Fibroblast of skin of right quadriceps (primary cell): ENCODE measurements around the gene RACK1.
A peak's percentile ranks its signal among the peaks of the same experiment; 100 is the strongest.

ENCODE experiments used
- DNase-seq: peaks from one replicate; pipeline ENCODE4 v3.0.0-alpha.2; 2013

The RACK1 gene

DNA sequence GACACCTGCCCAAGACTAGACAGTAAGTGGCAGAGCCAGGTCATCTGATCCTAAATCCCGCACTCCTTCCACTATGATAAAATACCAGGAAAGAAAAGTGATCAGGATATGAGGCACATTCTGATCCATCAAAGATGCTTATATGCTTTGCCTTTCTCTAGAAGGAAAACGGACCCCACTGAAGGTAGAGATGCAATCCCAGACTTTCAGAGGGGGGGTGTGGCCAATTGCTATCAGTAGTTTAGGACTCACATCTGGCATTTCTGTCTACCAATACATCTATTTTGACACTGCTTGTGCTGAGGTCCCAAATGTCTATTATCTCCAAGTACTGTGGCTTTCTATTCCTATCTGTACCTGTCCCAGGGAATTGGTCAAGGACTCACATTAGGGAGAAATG, 15.6 kb upstream of the RACK1 start:
- DNase-seq = no peak

DNA sequence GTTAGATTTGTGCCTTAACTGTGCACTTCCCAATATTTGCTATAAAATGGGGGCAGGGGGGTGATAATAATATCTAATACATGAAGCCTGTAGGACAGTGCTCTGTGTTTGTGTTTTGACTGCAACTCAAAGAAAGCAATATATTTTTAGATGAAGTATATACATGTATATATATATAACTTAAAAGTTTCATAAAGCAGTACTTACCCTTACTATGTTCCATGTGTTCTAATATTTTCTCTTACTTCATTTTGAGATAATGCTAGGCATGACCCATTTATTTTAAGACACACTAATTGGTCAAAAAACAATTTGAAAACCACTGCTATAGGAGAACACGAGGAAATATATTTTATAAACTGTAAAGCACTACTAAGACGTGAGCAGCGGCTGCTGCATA, 14.9 kb upstream of the RACK1 start:
- no peak for DNase-seq

DNA sequence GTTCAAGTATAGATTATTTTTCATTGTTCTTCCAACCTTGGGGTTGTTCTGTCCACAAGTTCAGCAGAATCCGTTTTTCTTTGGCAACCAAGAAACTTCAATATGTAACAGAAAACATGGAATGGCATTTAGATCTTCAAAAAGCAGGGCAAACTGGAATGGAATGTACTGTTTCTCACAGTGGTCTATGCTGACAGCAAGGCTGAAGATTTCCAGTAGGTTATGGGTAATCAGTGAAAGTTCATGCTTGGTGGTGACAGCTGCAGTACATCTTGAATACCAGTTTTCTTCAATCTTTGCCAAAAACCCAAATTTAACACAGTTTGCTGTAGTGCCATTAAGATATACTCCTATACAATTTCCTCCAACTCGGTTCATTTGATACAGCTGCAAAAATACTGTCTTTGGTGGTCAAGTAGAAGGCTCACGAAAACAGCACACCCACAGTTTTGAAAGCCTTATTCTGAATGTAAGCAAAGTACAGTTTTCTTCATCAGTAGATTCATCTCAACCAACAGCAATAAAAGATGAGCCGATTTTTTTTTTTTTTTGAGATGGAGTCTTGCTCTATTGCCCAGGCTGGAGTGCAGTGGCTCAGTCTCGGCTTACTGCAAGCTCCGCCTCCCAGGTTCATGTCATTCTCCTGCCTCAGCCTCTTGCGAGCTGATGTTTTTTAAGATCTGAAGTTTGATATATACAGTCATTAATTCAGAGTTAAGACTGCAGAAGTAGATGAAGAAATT, 12.3 kb upstream of the RACK1 start:
- DNase-seq = no peak

- DNase-seq = no peak
Observed at GRCh38 chr5:181255276-181255675, 11.6 kb upstream of the RACK1 start.

- DNase-seq = no peak
Observed at GRCh38 chr5:181248277-181248676, 4.6 kb upstream of the RACK1 start.

GRCh38 chr5:181246276-181247049, 2.8 kb upstream of the RACK1 start:
- peak; percentile 88 for DNase-seq

GRCh38 chr5:181245427-181246275, 1.9 kb upstream of the RACK1 start:
- no peak for DNase-seq

GRCh38 chr5:181243018-181243563, 615 bp downstream of the RACK1 start:
- no peak for DNase-seq

GRCh38 chr5:181242031-181242451, 1.7 kb downstream of the RACK1 start:
- no peak for DNase-seq

DNA sequence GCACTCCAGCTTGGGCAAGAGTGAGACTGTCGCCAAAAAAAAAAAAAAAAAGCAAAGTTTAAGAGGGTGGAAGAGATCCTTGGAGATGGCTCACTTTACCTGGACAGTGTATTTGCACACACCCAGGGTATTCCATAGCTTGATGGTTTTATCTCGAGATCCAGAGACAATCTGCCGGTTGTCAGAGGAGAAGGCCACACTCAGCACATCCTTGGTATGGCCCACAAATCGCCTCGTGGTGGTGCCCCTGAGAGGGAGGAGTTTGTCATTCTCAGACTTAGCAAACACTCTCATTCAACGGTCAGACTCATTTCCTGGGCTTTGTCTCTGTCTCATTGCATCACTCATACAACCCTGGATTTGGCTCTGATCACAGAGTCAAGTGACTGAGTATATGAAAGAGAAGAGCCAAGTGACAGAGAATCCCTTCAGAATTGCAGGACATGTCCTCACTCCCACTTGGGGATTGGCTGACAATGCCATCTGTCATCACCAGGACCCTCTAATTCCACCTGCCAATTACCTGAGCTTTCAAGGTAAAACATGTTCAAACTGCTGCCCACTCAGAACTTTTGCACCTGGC, 2.2 kb downstream of the RACK1 start:
- DNase-seq = peak; percentile 76

DNA sequence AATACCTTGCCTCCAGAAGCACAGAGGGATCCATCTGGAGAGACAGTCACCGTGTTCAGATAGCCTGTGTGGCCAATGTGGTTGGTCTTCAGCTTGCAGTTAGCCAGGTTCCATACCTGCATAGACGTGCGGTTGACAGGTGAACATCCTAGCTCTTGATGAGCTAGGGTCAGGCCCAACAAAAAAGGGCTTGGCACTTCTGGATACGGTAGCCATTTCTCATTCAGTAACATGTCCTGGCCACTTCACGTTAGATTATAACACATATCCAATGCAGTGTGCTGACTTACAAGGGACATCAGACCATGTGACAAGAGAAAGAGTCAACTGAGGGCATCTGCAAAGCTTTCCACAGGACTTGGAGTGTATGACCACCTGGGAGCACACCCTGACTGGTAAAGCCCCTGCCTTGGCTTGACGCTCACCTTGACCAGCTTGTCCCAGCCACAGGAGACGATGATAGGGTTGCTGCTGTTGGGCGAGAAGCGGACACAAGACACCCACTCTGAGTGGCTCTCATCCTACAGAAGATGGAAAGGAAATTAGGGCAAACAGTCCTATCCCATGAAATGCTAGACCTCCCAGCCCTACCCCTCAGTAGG, 4.5 kb downstream of the RACK1 start:
- no peak for DNase-seq

- DNase-seq = no peak
Observed at GRCh38 chr5:181237729-181238385, 5.8 kb downstream of the RACK1 start.

DNA sequence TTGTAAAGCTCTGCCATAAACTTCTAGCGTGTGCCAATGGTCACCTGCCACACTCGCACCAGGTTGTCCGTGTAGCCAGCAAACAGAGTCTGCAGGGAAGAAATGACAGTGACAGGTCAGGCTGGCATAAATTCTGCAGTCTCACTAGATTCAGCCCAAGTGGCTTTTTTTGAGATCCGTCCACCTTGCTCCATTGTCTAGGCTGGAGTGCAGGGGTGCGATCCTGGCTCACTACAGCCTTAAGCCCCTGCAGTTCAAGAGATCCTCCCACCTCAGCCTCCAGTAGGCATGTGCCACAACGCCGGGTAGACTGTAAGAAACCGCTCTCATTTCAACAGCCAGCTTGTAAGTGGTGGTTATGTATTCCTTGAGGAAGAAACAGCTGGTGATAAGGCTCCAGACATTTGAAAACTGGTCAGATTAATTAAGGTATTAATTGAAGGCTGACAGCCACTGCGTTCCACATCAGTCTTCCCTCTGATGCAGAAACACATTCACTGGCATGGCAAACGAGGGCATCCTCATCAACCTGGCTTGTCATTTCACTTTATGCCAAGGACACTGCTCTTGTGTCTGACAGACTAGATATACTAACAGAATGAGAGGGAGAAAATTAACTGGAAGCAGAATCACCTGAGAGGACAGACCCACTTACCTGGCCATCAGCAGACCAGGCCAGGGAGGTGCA, 6.6 kb downstream of the RACK1 start:
- no peak for DNase-seq

- DNase-seq = no peak
Observed at GRCh38 chr5:181236471-181236870, 7.2 kb downstream of the RACK1 start.

DNA sequence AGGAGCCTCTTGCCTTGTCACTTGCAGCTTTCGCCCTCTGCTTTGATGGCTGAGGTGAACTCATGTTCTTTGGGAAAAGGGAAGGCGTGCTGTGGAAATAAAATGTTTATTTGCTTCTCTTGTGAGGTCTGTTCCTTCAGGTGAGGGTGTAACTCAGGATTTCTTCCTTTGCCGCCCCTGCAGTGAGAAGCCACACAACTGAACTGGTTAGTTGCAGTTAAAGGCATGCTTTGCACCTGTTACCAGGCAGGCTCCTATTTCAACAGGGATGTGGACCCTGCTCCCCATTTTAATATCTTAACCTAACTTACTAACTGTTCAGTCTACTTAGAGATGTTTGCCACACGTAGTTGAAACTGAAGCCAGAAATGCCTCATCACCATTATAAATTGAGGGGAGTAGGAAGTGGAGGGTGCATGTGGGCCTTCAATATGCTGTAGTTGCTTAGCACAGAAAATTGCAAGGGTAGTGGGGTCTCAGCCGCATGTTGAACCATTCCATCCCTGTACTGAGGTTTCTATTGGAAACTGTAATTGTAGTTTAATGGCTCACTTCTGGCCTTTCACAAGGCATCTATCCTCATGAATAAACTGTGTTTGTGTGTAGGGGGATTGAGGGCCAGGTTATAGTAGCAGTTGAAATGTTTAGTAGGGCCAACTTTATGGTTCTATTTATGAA, 7.9 kb downstream of the RACK1 start:
- DNase-seq = no peak

GRCh38 chr5:181235323-181235688, 8.4 kb downstream of the RACK1 start:
- DNase-seq = peak; percentile 29

DNA sequence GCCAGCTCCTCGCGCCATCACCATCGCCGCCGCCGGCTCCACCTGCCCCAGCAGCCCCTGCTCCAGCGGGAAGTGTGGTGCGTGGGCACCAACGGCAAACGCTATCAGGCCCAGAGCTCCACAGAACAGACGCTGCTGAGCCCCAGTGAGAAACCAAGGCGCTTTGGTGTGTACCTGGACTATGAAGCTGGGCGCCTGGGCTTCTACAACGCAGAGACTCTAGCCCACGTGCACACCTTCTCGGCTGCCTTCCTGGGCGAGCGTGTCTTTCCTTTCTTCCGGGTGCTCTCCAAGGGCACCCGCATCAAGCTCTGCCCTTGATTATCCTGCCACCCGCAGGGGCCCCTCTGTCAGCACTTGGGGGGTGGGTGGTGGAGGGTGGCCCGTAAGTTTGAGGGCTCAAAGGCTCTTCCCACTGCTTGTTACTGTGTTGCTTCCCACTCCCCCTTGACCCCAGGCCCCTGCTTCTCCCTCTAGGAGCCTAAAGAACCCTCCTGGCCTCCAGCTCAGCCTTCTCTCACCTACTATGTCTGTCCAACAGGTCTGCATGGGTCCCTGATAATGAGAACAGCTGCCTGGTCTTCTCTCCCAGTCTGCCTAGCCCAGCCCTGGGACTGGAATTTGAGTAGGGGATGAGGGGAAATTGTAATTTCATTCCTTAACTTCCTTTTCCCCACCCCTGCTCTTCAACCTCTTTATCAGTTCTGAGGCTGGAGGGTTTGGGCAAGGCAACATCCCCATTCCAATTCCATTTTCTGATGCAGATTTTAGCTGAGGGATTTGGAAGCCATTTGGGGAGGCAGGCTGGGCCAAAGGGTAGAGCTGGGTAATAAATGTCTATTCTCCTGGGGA, 9.0 kb downstream of the RACK1 start:
- no peak for DNase-seq

DNA sequence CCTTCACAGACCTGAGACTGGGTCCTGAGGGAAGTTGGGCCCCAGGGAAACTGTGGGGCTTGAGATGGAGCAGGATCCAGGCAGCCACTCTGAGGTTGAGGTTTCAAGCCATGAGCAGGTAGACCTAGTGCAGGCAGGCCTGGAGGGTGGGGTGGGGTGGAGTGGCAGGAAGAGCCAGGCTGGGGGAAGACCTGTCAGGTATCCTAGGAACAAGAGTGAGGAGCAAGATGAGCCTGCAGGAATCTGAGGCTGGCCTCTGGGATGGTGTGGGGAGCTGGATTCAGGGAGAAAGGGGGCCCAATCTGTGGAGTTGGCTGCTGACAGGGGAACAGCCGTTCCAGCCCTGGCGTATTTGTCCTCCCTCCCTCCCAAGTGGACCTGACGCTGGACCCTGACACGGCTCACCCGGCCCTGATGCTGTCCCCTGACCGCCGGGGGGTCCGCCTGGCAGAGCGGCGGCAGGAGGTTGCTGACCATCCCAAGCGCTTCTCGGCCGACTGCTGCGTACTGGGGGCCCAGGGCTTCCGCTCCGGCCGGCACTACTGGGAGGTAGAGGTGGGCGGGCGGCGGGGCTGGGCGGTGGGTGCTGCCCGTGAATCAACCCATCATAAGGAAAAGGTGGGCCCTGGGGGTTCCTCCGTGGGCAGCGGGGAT, 9.8 kb downstream of the RACK1 start:
- DNase-seq = no peak
